ENCODE results near the gene SGPL1.

DNA sequence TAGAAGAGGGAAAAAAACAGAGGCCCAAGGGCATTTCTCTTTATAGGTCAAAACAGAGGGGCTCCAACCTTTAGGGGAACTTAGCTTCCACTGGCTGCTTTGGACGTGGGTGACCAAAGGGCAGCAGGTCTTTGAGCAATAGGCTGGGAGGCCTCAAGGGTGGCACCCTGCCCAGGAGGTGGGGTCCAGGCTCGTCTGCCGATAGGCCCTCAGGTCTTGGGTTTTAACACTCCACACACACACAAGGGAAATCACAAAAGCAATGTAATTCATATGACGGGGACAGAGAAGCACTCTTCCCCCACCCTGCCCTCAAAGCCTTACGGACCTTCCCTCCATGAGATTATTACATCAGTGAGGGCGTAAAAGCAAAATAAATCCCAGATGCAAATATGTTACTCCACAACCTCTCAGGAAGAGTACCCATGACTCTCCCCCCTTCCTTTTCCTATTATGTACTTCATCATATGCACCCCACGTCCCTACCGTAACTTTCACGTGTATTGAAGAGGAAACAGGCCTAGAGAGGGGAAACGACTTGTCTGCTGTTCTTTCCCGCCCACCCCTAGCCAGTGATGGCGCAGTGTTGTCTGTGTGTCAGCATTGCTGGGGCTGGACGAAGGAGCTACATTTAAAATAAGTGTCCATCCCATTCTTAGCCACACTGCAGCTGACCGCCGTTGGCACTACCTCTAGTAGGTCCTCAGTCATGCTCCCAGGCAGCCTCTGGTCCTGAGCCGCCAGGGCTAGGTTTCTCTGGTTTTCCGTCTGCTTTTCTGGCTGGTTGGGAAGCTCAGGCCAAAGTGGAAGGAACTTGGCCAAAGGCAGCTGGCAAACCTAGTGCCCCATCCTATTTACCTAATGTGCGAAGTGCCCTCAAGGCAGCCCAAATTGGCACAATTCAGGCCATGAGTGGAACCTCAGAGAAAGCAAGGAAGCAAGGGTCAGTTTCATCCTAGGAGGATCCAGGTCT, 70.5 kb downstream of the SGPL1 start:
- TF ChIP-seq CEBPB (IDR thresholded peaks at IDR 0.05) = no peak
- no peak for TF ChIP-seq FOXM1 (IDR thresholded peaks at IDR 0.05; ENCODE audit: borderline replicate concordance, low read depth)
- TF ChIP-seq RAD21 (IDR thresholded peaks at IDR 0.05; ENCODE audit: low read depth) = no peak

Data from Ishikawa (cell line).